Progenitor cell of endocrine pancreas (in vitro differentiated cells): ENCODE measurements around the gene SCGN. TPM values are rescaled to one million over a fixed set of nuclear protein-coding genes. Genes with fewer than 3 reads are reported as not detected.

Source experiments
- DNase-seq: peaks from one replicate; pipeline ENCODE4 v3.0.0; 2021; ENCODE audit warnings: low spot score; ENCODE audit not compliant: unreplicated experiment
- H3K27ac Mint-ChIP-seq: 2 replicates; pipeline ENCODE4 v1.8.0; 2021; ENCODE audit warnings: mild to moderate bottlenecking, moderate library complexity, mixed read lengths
- H3K27me3 Mint-ChIP-seq: 2 replicates; pipeline ENCODE4 v1.8.0; 2021; ENCODE audit warnings: mixed read lengths
- H3K36me3 Mint-ChIP-seq: 2 replicates; pipeline ENCODE4 v1.8.0; 2022; ENCODE audit warnings: mixed read lengths; ENCODE audit not compliant: insufficient read depth
- H3K4me1 Mint-ChIP-seq: 2 replicates; pipeline ENCODE4 v1.8.0; 2021; ENCODE audit warnings: low read depth, mixed read lengths
- H3K4me3 Mint-ChIP-seq: 2 replicates; pipeline ENCODE4 v1.8.0; 2021; ENCODE audit warnings: low read depth, mild to moderate bottlenecking, moderate library complexity, mixed read lengths
- H3K9me3 Mint-ChIP-seq: 2 replicates; pipeline ENCODE4 v1.8.0; 2021; ENCODE audit warnings: low read depth, mixed read lengths
- total RNA-seq: library from RNA; stranded (reverse); gene quantifications from 2 replicates; pipeline ENCODE4 v1.2.1, GENCODE V29; 2021
- TF ChIP-seq, protein P1 (sequence below): fragments of 200-600 bp; sonication (generic); IDR thresholded peaks from one replicate; pipeline ENCODE4 v1.5.0; 2021; ENCODE audit warnings: antibody characterized with exemption, mild to moderate bottlenecking; ENCODE audit not compliant: unreplicated experiment

The SCGN gene
- total RNA-seq, 1 donor from 2014 or later, result 95.0 TPM

DNA sequence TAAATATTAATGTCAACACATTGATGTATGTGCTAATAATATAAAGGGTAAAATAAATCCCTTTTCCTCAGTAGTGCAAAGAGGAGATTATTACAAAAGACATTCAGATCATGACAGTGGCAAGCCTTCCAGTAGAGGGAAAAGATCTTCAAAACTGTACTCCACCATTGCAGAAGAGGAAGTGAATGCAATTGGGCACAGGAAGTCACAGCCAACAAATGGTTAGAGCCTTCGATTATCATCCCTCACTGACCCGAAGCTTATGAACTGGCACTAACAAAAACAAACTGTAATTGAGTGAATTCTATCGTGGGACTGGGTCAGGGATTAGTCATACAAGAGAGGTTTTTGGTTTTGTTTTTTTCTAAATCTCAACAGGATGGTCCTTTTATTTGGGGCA lies 39.3 kb upstream of the SCGN start:
- peaks cover 25% of the 10 kb centered on the region for H3K36me3 Mint-ChIP-seq
- H3K27me3 Mint-ChIP-seq, result no peaks in the 10 kb centered on the region
- no peaks in the 10 kb centered on the region for H3K9me3 Mint-ChIP-seq
- TF ChIP-seq, protein P1, sequence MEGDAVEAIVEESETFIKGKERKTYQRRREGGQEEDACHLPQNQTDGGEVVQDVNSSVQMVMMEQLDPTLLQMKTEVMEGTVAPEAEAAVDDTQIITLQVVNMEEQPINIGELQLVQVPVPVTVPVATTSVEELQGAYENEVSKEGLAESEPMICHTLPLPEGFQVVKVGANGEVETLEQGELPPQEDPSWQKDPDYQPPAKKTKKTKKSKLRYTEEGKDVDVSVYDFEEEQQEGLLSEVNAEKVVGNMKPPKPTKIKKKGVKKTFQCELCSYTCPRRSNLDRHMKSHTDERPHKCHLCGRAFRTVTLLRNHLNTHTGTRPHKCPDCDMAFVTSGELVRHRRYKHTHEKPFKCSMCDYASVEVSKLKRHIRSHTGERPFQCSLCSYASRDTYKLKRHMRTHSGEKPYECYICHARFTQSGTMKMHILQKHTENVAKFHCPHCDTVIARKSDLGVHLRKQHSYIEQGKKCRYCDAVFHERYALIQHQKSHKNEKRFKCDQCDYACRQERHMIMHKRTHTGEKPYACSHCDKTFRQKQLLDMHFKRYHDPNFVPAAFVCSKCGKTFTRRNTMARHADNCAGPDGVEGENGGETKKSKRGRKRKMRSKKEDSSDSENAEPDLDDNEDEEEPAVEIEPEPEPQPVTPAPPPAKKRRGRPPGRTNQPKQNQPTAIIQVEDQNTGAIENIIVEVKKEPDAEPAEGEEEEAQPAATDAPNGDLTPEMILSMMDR, result no peak
- H3K27ac Mint-ChIP-seq, result no peak overlapping the region
- DNase-seq, result no peak
- peaks cover 3% of the 10 kb centered on the region for H3K4me1 Mint-ChIP-seq
- no peak overlapping the region for H3K4me3 Mint-ChIP-seq

DNA sequence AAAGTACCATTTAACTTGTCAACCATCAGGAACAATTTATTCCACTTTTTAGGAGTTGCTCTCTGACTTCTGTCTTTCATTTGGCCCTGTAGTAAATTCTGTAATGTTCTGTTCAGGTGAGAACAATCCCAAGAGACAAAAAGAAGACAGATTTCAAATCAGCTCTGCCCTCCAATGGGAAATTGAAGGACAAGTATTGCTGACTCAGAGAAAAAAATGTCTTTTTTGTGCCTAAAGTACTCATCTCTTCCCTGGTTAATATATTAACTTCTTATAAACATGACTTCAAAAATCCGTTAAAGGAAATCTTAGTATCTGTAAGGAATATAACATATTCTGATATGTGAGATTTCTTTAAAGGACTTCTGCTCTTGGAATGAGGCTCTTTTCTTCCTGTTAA lies 38.6 kb upstream of the SCGN start:
- Mint-ChIP-seq H3K4me3 (no peak overlapping the region), H3K36me3 (peaks cover 25% of the 10 kb centered on the region), H3K27ac (no peak overlapping the region), H3K9me3 (no peaks in the 10 kb centered on the region), H3K4me1 (peaks cover 3% of the 10 kb centered on the region), H3K27me3 (no peaks in the 10 kb centered on the region)
- no peak for DNase-seq
- TF ChIP-seq, protein P1, result no peak

DNA sequence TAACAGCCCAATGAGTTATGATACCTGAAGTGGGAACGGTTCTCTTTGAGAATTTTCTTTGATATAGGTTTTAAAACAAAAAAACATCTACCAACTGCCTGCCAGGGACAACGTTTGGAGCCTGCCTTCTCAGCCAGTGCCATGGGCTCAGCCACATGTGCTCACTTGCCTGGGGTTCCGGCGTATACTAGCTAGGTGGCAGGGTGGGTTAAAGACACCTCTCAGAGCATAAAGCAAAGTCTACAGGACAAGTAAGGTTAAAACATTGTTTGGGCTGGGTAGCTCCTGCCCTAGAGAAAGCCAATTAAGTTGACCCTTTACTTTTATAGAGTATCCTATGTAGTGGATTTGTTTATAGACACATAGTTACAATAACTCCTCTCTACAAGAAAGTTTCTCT lies 38.0 kb upstream of the SCGN start:
- TF ChIP-seq, protein P1, result no peak
- Mint-ChIP-seq H3K9me3 (no peaks in the 10 kb centered on the region), H3K27ac (no peak overlapping the region), H3K4me1 (peaks cover 3% of the 10 kb centered on the region), H3K36me3 (peaks cover 26% of the 10 kb centered on the region), H3K4me3 (no peak overlapping the region), H3K27me3 (no peaks in the 10 kb centered on the region)
- no peak for DNase-seq

DNA sequence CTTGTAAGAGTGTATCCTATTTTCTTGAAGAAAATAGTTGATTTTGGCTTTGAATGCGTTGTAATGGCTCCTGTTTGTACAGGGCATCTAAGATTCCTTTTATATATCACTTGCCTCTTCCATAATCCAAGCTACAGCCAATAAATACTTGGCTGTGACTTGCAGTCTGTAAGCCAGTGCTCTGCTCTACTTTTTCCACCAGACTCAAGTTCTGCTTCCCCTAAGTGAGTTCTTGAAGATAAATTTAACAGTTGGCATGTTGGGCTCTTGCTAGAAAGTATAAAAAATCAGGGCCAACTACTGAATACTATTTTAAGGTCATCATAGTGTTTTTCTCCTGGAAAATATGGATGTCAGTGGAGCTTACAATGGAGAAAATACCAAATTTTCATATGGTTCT lies 36.5 kb upstream of the SCGN start:
- TF ChIP-seq, protein P1, result no peak
- peaks cover 5% of the 10 kb centered on the region for H3K4me1 Mint-ChIP-seq
- no peak overlapping the region for H3K4me3 Mint-ChIP-seq
- H3K27ac Mint-ChIP-seq, result no peak overlapping the region
- peaks cover 30% of the 10 kb centered on the region for H3K36me3 Mint-ChIP-seq
- no peaks in the 10 kb centered on the region for H3K27me3 Mint-ChIP-seq
- DNase-seq, result no peak
- no peaks in the 10 kb centered on the region for H3K9me3 Mint-ChIP-seq

DNA sequence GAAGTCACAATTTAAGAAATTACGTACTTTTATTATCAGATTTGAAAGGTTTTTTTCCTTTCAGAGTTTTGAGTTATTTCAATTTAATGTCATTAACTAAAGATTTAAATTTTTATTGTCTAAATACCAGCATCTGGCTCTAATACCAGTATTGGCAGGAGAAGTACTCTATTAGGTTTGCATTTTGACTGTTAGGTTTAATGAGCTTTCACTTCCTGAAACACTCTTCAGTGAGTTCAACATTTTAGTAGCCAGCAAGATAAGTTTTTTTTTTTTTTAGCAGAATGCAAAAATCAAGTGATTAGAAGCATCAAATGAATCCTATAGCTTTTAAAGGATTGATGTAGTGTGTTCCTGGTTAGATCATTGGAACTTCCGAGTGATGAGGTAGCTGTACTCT lies 34.0 kb upstream of the SCGN start:
- Mint-ChIP-seq H3K36me3 (peaks cover 33% of the 10 kb centered on the region), H3K9me3 (no peaks in the 10 kb centered on the region), H3K4me1 (peaks cover 5% of the 10 kb centered on the region), H3K27me3 (no peaks in the 10 kb centered on the region), H3K4me3 (no peak overlapping the region), H3K27ac (no peak overlapping the region)
- TF ChIP-seq, protein P1, result no peak
- DNase-seq, result no peak
